ENCODE measurements around the gene ITIH4.

The ITIH4 gene

DNA sequence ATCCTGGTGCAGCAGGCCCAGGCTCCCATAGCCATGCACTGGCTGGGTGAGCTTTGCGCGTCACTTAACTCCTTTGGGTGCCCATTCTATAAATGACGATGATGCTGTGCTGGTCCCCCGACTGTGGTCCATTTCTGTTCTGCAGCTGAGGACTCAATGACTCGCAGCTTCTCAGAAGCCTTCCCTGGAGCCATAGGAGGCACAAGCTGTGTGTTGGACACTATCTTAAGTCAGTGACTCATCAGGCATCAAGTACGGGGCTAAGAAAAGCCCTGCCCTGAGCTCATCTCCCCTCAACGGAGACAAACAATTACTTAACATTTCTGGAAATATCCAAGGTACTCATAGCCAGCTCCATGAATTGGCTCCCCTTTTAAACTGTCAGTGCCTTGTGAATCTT, 18.1 kb upstream of the ITIH4 start:
- DNase-seq (ENCODE audit: low spot score), result no peak

DNA sequence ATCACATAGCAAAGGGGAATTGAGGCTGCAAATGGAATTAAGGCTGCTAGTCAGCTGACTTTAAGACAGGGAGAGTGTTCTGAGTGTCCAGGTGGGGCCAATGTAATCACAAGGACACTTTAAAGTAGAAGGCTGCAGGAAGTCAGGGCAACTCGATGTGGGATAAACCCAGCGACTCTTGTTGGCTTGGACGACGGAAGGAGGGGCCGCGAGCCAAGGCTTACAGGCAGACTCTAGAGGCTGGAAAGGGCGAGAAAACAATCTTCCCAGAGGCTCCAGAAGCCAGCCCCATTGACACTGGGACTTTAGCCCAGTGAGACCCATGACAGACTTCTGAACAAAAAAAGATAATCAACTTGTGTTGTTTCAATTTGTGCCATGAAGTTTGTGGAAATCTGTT, 17.3 kb upstream of the ITIH4 start:
- no peak for DNase-seq (ENCODE audit: low spot score)

DNA sequence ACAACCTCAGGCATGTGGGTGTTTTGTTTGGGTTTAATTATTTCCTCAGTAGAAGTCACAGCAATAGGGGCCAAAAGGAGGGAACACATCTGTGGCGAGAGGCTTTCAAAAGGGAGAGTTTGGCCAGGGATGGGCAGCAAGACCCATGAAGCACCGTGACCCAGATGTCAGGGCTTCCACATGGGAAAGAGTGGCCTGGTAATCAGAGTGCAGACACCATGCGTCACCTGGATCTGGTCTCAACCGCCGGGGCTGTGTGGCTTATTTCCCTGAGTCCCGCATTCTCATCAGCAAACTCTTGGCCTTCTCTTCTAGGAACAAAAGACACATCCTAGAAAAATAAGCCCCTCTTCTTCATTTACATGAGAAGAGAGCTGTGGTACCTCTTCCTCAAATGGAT, 16.8 kb upstream of the ITIH4 start:
- DNase-seq (ENCODE audit: low spot score), result no peak

DNA sequence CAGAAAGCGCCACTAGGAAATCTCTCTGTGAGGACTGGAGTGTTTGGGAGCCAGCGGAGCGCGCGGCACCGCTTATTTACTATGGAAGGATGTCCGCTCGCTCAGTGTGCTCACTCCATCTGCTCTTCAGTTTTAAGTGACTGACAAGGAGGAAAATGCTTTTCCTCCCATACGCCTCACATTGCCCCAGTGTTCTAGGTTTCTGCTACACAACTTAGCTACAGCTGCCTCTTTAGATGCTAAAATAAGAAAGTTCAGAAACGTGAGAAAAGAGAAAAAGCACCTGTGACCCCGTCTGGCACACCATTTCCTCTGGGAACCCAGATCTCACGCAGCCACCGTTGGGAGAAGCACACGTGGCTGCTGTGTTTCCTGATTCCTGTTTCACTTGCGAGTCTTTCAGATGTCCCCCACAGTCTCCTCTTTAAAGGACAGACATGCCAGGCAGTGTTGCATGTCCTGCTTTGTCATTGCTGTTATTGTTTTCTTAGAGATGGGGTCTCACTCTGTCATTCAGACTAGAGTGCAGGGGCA, 16.0 kb upstream of the ITIH4 start:
- no peak for DNase-seq (ENCODE audit: low spot score)

DNA sequence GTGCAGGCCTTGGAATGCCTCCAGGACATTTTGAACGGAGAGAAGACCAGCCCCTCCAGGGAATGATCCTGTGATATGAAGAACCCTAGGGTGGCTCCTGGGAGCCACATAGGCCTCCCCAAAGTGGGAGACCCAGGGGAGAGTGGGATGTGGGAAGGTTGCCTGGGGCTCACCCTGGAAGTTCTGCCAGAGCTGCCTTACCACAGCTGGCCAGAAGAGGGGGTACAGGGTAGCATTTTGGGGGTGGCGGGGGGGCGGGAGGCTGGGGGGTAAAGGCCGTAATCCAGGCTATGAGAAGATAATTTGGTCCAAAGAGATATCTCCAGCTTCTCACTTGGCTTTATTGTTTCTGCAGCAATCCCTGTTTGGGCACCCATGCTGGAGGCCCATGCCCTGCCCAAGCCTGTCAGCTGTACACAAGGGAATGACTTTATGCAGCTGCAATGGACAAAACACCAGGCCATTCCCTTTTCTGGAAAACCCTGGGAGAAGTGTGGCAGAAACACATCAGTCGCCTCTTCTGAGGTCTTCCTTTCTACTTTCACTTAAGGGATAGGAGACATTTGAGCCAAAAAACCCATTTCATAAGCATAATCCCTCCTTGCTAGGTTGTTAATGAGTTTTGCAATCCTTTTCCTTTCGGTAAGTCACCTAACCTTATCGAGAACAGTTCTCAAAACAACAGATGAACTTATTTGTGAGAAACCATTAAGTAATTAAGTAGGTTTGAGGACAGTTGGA, 15.4 kb upstream of the ITIH4 start:
- no peak for DNase-seq (ENCODE audit: low spot score)

DNA sequence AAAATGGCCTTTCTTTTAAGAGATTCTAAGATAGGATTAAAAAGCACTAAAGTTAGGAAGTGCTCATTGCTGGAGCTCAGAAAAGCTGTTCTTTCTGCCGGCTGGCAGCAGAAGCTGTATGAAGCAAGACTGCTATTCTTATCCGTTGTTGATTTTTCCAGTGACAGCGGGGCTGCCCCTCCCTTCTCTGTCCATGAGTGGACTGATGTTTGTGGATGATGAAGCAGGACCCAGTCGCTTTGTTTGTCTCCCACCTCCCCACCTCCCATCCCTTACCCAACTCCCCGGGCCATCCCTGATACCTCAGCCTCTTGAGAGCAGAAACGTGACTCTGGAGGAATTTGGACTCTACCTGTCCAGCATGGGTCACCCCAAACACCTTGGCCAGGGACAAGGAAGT, 14.7 kb upstream of the ITIH4 start:
- peak; percentile 40 for DNase-seq (ENCODE audit: low spot score)

DNA sequence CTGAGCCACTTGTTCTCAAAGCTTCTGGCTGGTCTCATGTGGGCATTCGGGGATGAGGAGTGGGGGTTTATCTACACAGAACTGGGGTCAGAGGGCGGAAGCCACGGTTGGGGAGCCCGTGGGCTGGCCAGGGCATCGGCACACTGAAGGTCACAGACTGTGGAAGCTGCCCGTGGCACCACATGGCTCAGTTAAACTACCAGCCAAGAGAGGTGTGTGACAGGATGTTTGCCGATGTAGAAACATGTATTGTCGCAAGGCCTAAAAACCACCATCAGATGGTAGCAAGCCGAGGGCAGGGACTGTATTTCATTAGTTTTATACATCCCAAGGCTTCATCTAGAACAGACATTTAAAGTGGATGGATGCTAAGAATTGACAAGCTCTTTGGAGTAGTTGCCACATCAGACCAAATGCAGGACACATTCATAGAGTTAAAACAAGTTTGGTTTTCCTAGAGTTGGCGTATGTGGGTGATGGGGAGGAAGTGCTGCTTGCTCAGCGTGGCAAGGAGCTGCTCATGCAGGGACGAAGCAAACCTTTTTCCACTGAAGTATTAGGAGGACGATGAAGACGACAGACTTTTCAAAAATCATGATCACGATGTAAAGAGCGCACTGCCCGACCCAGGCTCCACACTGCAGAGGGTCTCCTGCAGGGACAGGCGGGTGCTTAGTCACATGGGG, 14.0 kb upstream of the ITIH4 start:
- no peak for DNase-seq (ENCODE audit: low spot score)

DNA sequence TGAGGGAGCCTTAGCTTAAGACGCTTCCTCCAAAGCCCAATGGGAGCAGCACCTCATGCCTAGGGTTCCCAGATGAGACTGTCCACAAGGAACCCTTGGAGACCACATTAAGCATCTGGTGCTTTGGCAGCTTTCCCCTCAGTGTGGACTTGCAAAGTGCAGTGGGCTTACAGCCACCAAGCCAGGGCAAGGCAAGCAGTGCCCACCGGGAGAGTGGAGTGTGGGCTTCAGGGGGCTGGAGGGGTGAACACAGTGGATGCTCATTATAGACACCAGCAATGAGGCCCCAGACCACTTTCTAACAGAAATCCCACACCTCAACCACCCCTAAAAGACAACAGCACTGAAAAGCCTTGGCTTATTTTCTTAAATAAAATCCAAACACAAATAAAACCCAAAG, 13.4 kb upstream of the ITIH4 start:
- no peak for DNase-seq (ENCODE audit: low spot score)

DNA sequence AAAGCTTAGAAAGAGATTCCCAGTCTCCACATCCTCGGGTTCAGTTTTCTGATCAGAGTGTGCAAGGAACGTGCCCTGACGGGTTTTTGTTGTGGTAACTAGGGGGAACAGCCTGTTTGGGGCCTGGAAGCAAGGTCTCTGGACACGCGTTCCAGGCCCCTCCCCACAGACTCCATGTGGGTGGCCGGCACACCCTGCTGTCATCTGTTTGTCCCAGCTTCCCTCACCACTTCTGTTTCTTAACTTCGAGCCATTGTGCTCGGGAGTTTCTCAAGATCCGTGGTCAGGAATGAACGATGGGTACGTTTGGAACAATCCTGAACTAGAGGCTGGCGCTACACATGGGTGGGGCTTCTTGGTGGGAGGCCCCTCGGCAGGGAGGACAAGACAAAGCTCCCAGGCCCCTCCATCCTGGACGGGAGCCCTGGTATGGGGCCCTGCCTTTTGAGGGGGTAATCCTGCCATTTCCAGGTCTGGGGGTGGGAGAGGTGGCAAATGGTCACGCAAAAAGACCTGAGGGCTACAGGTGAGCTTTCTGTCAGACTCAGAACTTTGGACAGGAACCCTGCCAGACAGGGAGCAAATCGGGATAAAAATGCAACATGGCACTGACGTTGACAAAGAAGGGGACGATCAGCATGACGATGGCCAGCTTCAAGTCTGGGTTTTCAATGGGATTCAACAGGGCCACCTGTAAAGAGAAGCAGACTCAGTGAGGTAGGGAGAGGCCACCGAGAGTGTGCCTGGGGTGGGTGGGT, 12.8 kb upstream of the ITIH4 start:
- DNase-seq (ENCODE audit: low spot score), result no peak

DNA sequence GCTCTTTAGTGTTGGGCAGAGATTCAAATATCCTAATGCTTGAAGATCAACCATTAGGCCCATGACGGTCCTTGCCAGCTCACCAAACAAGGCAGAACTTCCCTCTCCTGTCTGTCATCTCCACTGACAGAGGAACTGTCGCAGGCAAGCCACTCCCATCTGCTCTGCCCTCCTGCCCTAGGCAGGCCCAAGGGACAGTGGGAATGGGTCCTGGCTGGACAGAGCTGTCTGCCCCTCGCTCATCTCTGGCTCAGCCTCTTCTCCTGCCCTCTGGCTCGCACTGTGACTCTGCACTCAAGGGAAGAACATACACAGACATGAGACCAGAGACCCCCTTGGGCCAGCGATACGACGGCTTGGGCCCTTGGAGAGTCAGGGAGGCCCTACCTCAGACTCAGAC, 12.0 kb upstream of the ITIH4 start:
- no peak for DNase-seq (ENCODE audit: low spot score)

DNA sequence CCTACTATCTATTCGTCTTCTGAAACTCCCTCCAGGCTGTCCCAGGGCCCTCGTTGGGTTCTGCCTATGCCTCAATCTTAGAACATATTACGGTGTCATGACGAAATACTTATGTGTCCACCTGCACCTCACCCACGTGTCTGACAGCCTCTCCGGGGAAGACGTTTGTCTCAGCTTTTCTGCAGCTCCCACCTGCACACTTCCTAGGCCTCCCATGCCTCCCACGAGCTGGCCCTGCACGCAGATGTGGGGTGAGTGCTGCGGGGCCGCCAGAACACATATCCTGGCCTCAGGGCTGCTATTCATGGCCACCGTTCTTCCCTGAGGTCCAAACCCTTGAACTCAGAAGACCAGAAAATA, 11.5 kb upstream of the ITIH4 start:
- no peak for DNase-seq (ENCODE audit: low spot score)

DNA sequence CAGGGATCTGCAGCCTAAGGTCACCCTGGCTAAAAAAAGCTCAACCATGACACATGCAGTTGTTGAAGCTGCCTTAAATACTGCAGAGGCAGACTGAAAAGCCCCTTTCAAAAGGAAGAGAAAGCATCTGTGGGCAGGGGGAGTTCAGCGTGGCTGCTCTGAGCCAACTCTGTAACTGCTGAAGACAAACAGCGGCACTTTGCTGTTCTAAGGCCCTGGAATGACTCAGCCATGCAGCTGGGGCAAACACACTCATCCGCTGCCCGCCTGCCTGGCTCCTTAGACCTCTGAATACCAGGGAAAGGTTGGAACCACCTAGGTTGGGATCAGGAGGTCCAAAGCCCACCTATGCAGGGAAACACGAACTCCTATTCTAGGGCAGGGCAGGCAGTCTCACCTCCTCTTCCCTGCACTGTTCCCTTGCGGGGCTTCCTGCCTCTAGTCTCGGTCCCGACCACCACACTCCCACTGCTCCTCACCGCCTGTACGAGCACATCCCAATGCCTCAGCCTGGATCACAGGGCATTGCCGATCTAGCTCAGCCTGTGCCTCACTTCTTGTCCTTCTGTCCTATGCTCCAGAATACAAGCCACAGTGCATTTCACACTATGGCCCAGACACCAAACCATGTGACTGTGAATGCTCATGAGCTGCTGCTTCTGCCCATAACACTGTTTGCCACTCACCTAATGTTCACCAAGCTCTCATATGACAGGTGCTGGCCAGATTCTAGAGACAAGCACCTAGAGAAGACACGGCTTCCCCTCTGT, 10.9 kb upstream of the ITIH4 start:
- no peak for DNase-seq (ENCODE audit: low spot score)

DNA sequence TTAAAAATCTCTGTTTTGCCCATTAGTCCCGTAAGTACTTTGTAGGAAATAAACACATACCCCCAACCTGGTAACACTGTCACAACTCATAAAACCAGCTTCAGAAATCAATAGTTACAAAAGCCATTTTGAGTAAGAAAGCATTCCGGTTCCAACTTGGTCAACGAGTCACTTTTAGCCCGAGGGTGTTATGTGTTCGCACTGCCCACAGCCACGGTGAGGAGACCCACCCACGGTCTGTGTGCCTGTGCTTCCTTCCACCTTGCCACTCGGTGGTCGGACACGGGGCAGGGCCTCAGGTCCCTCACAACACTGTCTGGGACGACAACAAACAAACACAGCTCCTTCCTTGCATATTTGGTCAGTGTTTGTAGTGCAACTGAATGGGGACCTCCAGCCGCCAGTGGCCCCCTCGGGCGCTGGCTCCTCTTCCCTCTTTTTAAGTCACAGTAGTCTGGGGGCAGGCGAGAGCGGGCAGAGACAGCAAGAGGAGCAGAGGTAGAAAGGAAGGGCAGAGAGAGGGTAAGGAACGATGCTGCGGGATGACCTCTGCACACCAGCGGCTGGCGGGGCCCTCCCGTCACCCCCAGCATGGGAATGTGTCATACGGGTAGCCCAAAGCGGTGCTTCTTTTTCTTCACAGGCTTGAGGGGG, 9.5 kb upstream of the ITIH4 start:
- no peak for DNase-seq (ENCODE audit: low spot score)

DNA sequence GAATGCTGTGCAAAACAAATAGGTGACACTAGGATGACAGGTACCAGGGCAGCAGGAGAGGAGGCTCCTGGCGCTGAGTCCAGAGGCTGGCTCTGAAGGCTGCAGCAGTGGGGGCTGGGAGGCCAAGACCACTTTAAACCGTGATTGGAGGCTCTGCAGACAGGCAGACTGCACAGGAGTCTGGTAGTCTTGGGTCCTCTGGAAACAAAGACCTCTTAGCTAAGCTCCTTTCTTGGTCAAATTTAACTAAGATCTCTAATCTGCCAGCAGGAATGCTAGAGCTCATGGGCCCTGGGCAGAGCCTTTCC, 8.8 kb upstream of the ITIH4 start:
- DNase-seq (ENCODE audit: low spot score), result no peak

DNA sequence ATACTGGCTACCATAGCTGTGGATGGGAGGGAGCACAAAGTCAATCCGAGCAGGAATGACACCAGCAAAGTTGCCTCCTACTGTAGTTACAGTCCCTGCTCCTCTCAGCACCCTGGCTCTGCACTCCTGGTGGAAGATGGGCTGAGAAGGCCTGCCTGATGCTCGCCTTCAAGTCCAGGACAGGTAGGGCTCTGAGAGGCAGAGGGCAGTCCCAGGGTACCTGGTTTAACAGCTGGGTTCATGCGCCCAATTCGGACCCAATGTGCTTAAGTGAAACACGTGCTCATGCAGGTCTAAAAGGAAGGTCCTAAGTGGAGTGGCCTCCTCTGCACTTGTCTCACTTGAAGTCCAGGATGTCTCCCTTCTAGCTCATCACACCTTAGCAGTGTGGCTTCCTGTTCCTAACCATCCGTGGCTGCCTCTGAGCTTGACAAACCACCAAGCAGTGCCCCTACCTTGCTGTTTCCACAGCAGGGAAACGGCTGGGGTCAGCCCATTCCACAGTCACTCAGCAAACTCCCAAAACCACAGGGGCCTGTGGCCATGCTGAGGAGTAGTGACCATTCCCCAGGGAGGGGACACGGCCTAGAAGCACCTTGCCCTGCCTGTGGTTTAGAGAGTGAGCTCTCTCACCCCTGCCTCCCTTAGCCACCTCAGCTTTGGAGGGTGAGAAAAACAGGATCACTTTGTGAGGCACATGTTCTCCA, 8.2 kb upstream of the ITIH4 start:
- no peak for DNase-seq (ENCODE audit: low spot score)

DNA sequence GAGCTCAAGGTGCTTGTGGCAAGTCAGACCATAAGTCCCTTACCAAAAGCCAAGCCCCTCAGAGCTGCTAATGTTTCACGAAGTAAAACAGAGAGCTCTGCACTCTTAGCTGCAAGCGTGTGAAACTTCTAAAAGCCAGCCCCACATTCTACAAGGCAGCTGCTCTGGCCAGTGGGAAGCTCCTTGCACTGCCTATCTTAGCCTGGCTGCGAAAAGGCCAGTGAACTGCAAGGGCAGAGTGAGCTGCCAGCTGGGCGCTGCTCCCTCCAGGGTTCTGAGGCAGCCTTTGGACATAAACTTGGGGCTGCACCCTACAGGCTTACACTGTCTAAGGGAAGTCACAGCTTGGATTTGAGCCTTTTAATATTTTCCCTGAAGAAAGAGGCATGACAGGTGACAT, 6.5 kb upstream of the ITIH4 start:
- no peak for DNase-seq (ENCODE audit: low spot score)

DNA sequence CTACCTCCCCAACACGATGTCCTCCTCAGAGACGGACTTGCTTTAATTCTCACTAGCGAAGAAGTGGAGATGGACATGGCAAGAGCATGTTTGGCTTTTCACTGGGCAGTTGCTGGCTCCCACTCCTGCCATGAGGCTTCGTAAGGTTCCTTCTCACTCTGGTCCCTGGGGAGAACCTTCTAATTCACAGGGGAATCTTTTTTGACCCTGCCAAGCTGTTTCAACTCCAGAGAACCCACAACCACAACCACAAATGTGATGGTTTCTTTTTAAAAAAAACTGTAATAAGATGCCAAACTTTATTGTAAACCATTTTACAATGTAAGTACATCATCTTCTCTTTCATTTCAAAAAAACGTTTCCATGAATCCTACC, 6.0 kb upstream of the ITIH4 start:
- DNase-seq (ENCODE audit: low spot score), result no peak

DNA sequence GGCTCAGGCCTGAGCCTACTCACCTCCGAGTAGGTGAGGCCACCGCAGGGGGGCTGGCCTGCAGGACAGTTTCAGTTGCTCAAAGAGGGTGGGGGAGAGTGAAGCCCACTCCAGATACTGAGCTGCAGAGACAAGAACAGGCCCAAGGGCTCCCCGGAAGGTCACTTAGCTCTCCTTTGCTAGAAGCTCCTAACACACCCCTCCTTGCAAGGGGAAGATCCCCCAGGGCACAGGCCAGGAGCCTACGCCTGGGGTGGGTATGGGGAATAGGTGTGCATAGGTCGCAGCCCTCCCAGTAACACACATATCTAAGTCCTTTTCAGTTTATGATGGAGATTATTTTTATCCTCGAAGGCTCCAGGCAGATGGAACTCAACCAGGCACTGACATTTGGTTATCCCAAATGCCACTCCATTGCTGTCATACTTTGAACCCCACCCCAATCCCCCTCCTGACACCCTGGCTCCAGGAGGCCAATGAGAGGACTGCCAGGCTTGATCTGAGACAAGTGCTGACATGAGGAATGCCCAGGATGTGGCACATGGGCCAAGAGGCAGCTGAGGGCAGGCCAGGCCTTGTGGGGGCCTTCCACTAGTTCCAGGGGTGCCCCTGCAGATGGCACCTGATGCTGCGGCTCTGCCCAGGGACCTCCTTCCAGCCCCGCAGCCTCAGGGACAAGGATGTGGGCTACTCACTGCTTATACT, 5.4 kb upstream of the ITIH4 start:
- no peak for DNase-seq (ENCODE audit: low spot score)

DNA sequence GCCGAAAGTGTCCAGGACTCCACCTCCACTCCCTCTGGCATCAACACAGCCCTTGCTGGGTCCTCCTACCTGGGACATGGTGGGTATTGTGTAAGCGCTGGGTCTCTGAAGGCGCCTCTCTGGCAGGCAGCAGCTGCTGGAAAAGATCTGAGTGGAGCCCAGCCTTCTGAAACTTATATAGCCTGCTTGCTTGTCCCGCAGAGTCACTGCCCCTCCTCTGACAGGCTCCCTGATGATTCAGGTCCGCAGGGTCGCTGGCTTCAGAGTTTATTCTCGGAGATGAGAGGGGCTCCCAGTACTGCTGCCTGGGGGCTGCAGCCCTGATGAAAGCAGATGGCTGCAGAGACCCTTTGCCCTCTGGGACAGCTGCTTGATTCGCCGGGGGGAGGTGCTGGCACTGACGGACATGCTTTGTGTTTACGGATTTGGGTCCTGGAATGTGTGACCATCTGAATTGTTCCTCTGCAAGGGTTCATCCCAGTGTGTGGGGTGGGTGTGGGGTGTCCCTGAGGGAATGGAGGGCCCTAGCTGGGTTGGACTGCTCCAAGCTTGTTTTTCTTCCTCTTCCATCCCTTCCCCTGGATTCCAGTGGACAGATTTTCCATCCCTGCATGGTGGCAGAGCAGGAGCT, 4.5 kb upstream of the ITIH4 start, which contains the start of gene MUSTN1:
Gene MUSTN1 (minus strand): TSS at position 149 of the 631 bp plus-strand sequence. CDS start 71 bp downstream, at position 78.
- DNase-seq (ENCODE audit: low spot score), result no peak

DNA sequence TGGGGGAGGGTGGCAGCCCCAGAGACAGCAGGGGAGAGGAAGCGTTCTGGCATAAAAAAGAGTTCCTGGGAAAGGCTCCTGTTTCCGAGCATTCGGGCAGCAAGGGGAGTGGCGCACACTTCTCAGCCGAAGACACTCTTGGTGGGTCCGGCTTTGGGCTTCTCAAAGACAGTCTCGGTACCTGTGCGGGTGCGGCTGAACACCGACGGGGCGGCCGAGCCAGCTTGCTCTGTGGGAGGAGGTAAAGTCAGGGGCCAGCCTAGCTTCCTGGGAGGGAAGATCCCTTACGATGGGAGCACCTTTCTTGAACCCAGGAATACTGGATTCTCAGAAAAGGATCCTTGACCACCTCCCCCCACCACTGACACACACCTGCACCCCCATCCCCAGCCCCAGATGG, 2.7 kb upstream of the ITIH4 start:
- DNase-seq (ENCODE audit: low spot score), result no peak
